HepG2 (cell line): ENCODE measurements around the gene UNKL. TPM values are rescaled to one million over a fixed set of nuclear protein-coding genes. Genes with fewer than 3 reads are reported as not detected.

ENCODE experiments used
- ATAC-seq: fragments of 200-7000 bp; cut with Tn5 transposase; 3 replicates; pipeline ENCODE4 v1.9.1; 2020; ENCODE audit warnings: mild to moderate bottlenecking, moderate library complexity
- BruUV-seq: library from RNA; stranded (reverse); fragments of 400-500 nt; replicated peaks from 2 replicates; lab custom pipeline; 2021; lab: Mats Ljungman, UMichigan
- CTCF ChIA-PET: fragments of 300-600 bp; formaldehyde crosslinking; extraction: SDS; loops from one replicate; lab custom pipeline; 2021; ENCODE audit warnings: low total read pairs, inconsistent platforms, low intra/inter-chr PET ratio; lab: Yijun Ruan, JAX
- POLR2A ChIA-PET: fragments of 350-600 bp; sonication (Branson Sonifier 250); formaldehyde crosslinking; loops from one replicate; lab custom pipeline; 2020; ENCODE audit warnings: antibody characterized with exemption, inconsistent platforms; lab: Yijun Ruan, JAX
- DNase-seq: peaks from one replicate; pipeline ENCODE4 v3.0.0-alpha.2; 2015; ENCODE audit warnings: low spot score
- FAIRE-seq: peaks from 3 replicates; lab custom pipeline; 2011; peaks lifted over from hg19 to GRCh38; lab: Jason Lieb, UNC
- H2AFZ ChIP-seq: one replicate; pipeline ENCODE4 v1.6.1; 2011; ENCODE audit warnings: low read length, inconsistent platforms
- H3K27ac ChIP-seq: fragments of 300-600 bp; 3 replicates; pipeline ENCODE4 v1.8.0; 2011; ENCODE audit warnings: mixed run types, mild to moderate bottlenecking, mixed read lengths, low read length, inconsistent platforms; ENCODE audit not compliant: insufficient read depth; ENCODE audit errors: extremely low read length
- H3K27me3 ChIP-seq, 2 experiments: fragments of 200-600 bp in 1 of 2; 2 replicates in 1 of 2; 3 replicates in 1 of 2; pipeline versions ENCODE4 v1.6.0 to v1.8.0; 2011; ENCODE audit warnings: low read length in 2 of 2, mild to moderate bottlenecking in 2 of 2, moderate library complexity in 2 of 2, inconsistent platforms in 1 of 2; ENCODE audit not compliant: insufficient read depth in 2 of 2, control insufficient read depth in 1 of 2
- H3K36me3 ChIP-seq, 2 experiments: fragments of 200-600 bp in 1 of 2; replicated peaks in 1 of 2; 2 replicates in 1 of 2; 3 replicates in 1 of 2; pipeline versions ENCODE4 v1.5.1 to v1.8.0; 2011; ENCODE audit warnings: low read length in 2 of 2, inconsistent platforms in 1 of 2; ENCODE audit not compliant: insufficient read depth in 2 of 2, control insufficient read depth in 1 of 2
- H3K4me1 ChIP-seq: 2 replicates; pipeline ENCODE4 v1.5.1; 2012; ENCODE audit warnings: low read length, inconsistent platforms; ENCODE audit not compliant: insufficient read depth
- H3K4me2 ChIP-seq: 2 replicates; pipeline ENCODE4 v1.6.0; 2011; ENCODE audit warnings: low read depth, low read length, inconsistent platforms
- H3K4me3 ChIP-seq, 3 experiments: fragments of 200-600 bp in 1 of 3; sonication (generic), shearing (Covaris generic) in 1 of 3; replicated peaks in 1 of 3; 2 replicates each; pipeline ENCODE4 v1.5.1; 2011 to 2016; ENCODE audit warnings: low read length in 3 of 3, inconsistent platforms in 2 of 3, low read depth in 2 of 3, mild to moderate bottlenecking in 2 of 3, control low read depth in 1 of 3, mixed read lengths in 1 of 3; ENCODE audit not compliant: insufficient read depth in 1 of 3
- H3K79me2 ChIP-seq: one replicate; pipeline ENCODE4 v1.6.1; 2011; ENCODE audit warnings: low read length, inconsistent platforms; ENCODE audit not compliant: insufficient read depth
- H3K9ac ChIP-seq: 2 replicates; pipeline ENCODE4 v1.6.0; 2011; ENCODE audit warnings: mild to moderate bottlenecking, low read depth, low read length, inconsistent platforms; ENCODE audit not compliant: insufficient read depth
- H3K9me3 ChIP-seq: 2 replicates; pipeline ENCODE4 v1.5.1; 2012; ENCODE audit warnings: mild to moderate bottlenecking, low read length
- H4K20me1 ChIP-seq: 2 replicates; pipeline ENCODE4 v1.6.0; 2011; ENCODE audit warnings: inconsistent platforms, mild to moderate bottlenecking, low read length, moderate library complexity; ENCODE audit not compliant: insufficient read depth
- FOXC1 ChIP-seq: sonication (generic); formaldehyde crosslinking; IDR thresholded peaks from 2 replicates; pipeline ENCODE4 v1.8.0; 2022; ENCODE audit warnings: mild to moderate bottlenecking, missing genetic modification reagents, borderline replicate concordance
- JARID2 ChIP-seq: sonication (generic); formaldehyde crosslinking; IDR thresholded peaks from 2 replicates; pipeline ENCODE4 v1.8.1; 2023; ENCODE audit warnings: missing genetic modification reagents, inconsistent platforms; ENCODE audit not compliant: insufficient replicate concordance
- KDM5B ChIP-seq: sonication (generic); formaldehyde crosslinking; IDR thresholded peaks from 2 replicates; pipeline ENCODE4 v1.4.0; 2020; ENCODE audit warnings: missing genetic modification reagents, mild to moderate bottlenecking, borderline replicate concordance
- ZNF101 ChIP-seq: sonication (generic); formaldehyde crosslinking; IDR thresholded peaks from 2 replicates; pipeline ENCODE4 v1.4.0; 2020; ENCODE audit warnings: mild to moderate bottlenecking, low read depth, missing genetic modification reagents, borderline replicate concordance
- ZNF138 ChIP-seq: sonication (generic); formaldehyde crosslinking; IDR thresholded peaks from 2 replicates; pipeline ENCODE4 v1.5.0; 2020; ENCODE audit warnings: mild to moderate bottlenecking, low read depth, missing genetic modification reagents
- ZNF17 ChIP-seq: sonication (generic); formaldehyde crosslinking; IDR thresholded peaks from 2 replicates; pipeline ENCODE4 v1.5.0; 2020; ENCODE audit warnings: mild to moderate bottlenecking, missing genetic modification reagents
- ZNF674 ChIP-seq: sonication (generic); formaldehyde crosslinking; IDR thresholded peaks from 2 replicates; pipeline ENCODE4 v1.5.0; 2020; ENCODE audit warnings: low read depth, mild to moderate bottlenecking, missing genetic modification reagents
- WGBS: methylation state at CpG from one replicate; pipeline ENCODE4 v1.1.6; 2017; ENCODE audit warnings: low lambda C conversion rate; 5-methylcytosine and 5-hydroxymethylcytosine counted together
- in situ Hi-C: cut with HindIII; loops from 2 replicates; pipeline ENCODE4 v1.10.0; 2017; ENCODE audit warnings: low pct_unique_long_range_greater_than_20kb; ENCODE audit not compliant: extremely low pct_ligation_motif_present
- intact Hi-C: fragments of 100-400 bp; cut with micrococcal nuclease; formaldehyde crosslinking; loops from one replicate; pipeline ENCODE4 v1.10.0; 2022; ENCODE audit not compliant: unreplicated experiment
- polyA plus RNA-seq, 8 experiments: library from polyadenylated mRNA; depleted of rRNA in 3 of 8; stranded (reverse) in 7 of 8; unstranded in 1 of 8; fragments of >200 nt; fragmentation: Illumina TruSeq in 4 of 8; extraction: Trizol in 4 of 8; gene quantifications; 2 replicates each; pipeline versions ENCODE4 v1.2.1 to v1.2.3, GENCODE V29; 2011 to 2016; ENCODE audit warnings: low read depth in 4 of 8, missing spikeins in 1 of 8, mixed read lengths in 1 of 8; ENCODE audit not compliant: insufficient read depth in 1 of 8
- total RNA-seq, 5 experiments: library from RNA; depleted of rRNA; stranded (reverse); fragments of >200 nt; fragmentation: Illumina TruSeq; extraction: Trizol; gene quantifications; 2 replicates each; pipeline ENCODE4 v1.2.3, GENCODE V29; 2016; ENCODE audit warnings: low read depth in 1 of 5
- TF ChIP-seq, protein P1 (sequence below): sonication (generic); formaldehyde crosslinking; IDR thresholded peaks from 2 replicates; pipeline ENCODE4 v1.5.1; 2020; ENCODE audit warnings: mild to moderate bottlenecking, missing genetic modification reagents, moderate library complexity
- TF ChIP-seq, protein P2 (sequence below): sonication (generic); formaldehyde crosslinking; IDR thresholded peaks from 2 replicates; pipeline ENCODE4 v1.4.0; 2020; ENCODE audit warnings: mild to moderate bottlenecking, missing genetic modification reagents

Gene UNKL
- total and polyA plus RNA-seq, 2 of the 13 experiments (the other 11 are each of a cell fraction or from before 2014, with no cell fraction given), result 10.4 to 17.6 TPM

DNA sequence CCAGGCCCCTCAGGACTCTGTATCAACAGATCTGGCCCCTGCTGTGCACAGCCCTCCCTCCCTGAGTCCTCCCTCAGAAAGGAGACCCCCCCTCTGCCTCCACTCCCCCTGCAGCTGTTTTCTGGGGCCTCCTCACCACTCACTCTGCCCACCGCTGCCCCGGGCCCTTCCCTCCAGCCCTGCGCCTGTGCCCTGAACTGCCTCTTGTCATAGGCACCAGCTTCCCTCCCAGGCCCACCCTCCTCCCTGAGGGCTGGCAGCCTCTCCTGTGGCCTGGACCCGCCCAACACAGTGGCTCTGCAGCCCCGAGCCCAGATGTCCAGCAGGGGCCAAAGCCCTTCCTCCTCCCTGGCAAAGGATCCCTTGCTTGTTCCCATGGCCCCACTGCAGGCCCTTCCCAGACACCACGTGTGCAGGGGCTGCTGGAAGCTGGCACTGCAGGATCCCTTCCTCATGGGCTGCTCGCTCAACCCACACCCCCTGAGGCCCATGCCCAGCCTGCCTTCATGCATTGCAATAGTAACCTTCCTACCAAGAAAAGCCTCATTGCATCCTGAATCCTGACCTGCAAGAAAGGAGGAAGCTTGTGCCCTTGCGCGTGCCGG is 37.0 kb downstream of the UNKL start:
- DNase-seq, result no peak
- ATAC-seq, result no peak
- Histone ChIP-seq H3K27ac (peak overlapping the region; percentile 93), H3K79me2 (peaks cover 16% of the 10 kb centered on the region), H3K4me3 (peak overlapping the region in 2 of 3 experiments; percentile 67 to 81; a peak in 4 of 6 replicates), H2AFZ (no peak overlapping the region), H3K36me3 (peaks cover 6% of the 10 kb centered on the region in 2 experiments; a peak in 3 of 5 replicates), H4K20me1 (peaks cover 11% of the 10 kb centered on the region), H3K9me3 (no peaks in the 10 kb centered on the region), H3K9ac (peak overlapping the region; percentile 83; the same call in 1 of the 2 replicates), H3K27me3 (no peaks in the 10 kb centered on the region), H3K4me2 (peak overlapping the region; percentile 95), H3K4me1 (peaks cover 26% of the 10 kb centered on the region)
- 72% methylated on average over 7 of the region's 10 CpGs for WGBS
- POLR2A ChIA-PET, result no interaction called here
- BruUV-seq, result no TSS peak
- FAIRE-seq, result no peak
- TF ChIP-seq, protein P1, sequence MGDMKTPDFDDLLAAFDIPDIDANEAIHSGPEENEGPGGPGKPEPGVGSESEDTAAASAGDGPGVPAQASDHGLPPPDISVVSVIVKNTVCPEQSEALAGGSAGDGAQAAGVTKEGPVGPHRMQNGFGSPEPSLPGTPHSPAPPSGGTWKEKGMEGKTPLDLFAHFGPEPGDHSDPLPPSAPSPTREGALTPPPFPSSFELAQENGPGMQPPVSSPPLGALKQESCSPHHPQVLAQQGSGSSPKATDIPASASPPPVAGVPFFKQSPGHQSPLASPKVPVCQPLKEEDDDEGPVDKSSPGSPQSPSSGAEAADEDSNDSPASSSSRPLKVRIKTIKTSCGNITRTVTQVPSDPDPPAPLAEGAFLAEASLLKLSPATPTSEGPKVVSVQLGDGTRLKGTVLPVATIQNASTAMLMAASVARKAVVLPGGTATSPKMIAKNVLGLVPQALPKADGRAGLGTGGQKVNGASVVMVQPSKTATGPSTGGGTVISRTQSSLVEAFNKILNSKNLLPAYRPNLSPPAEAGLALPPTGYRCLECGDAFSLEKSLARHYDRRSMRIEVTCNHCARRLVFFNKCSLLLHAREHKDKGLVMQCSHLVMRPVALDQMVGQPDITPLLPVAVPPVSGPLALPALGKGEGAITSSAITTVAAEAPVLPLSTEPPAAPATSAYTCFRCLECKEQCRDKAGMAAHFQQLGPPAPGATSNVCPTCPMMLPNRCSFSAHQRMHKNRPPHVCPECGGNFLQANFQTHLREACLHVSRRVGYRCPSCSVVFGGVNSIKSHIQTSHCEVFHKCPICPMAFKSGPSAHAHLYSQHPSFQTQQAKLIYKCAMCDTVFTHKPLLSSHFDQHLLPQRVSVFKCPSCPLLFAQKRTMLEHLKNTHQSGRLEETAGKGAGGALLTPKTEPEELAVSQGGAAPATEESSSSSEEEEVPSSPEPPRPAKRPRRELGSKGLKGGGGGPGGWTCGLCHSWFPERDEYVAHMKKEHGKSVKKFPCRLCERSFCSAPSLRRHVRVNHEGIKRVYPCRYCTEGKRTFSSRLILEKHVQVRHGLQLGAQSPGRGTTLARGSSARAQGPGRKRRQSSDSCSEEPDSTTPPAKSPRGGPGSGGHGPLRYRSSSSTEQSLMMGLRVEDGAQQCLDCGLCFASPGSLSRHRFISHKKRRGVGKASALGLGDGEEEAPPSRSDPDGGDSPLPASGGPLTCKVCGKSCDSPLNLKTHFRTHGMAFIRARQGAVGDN (CRISPR knock-in tag), result peak; percentile 3; the same call in 1 of the 2 replicates
- TF ChIP-seq JARID2 (CRISPR knock-in tag) (no peak), ZNF17 (CRISPR knock-in tag) (no peak), KDM5B (CRISPR knock-in tag) (0 out of 2 replicates have a peak, but pooled peaks have one; percentile 8), FOXC1 (no peak), ZNF674 (CRISPR knock-in tag) (no peak), ZNF138 (CRISPR knock-in tag) (no peak), ZNF101 (CRISPR knock-in tag) (no peak)
- TF ChIP-seq, protein P2, sequence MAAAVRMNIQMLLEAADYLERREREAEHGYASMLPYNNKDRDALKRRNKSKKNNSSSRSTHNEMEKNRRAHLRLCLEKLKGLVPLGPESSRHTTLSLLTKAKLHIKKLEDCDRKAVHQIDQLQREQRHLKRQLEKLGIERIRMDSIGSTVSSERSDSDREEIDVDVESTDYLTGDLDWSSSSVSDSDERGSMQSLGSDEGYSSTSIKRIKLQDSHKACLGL (CRISPR knock-in tag), result 0 out of 2 replicates have a peak, but pooled peaks have one; percentile 34
- CTCF ChIA-PET, result no interaction called here
- intact Hi-C loops (no loop called here), in situ Hi-C loops (no loop called here)
